GM12891 (cell line): Measurements from ENCODE around the gene RPS6KA2.
A peak's percentile ranks its signal among the peaks of the same experiment; 100 is the strongest.

Experiments
- DNase-seq: peaks from one replicate; pipeline ENCODE4 v3.0.0; 2011; ENCODE audit warnings: low spot score; ENCODE audit not compliant: insufficient read length
- FAIRE-seq: peaks from 2 replicates; lab custom pipeline; 2011; peaks lifted over from hg19 to GRCh38; lab: Jason Lieb, UNC
- PAX5 ChIP-seq: IDR thresholded peaks from 2 replicates; pipeline ENCODE4 v1.6.1; 2011; ENCODE audit warnings: low read length, moderate library complexity, mild to moderate bottlenecking; ENCODE audit not compliant: insufficient read depth, severe bottlenecking
- POLR2A ChIP-seq: IDR thresholded peaks from 2 replicates; pipeline ENCODE4 v1.6.1; 2011; ENCODE audit warnings: low read depth, low read length, control low read depth
- POLR2AphosphoS5 ChIP-seq: IDR thresholded peaks from 2 replicates; pipeline ENCODE4 v1.6.1; 2011; ENCODE audit warnings: low read depth, low read length, control low read depth
- POU2F2 ChIP-seq: IDR thresholded peaks from 2 replicates; pipeline ENCODE4 v1.6.1; 2011; ENCODE audit warnings: low read depth, mild to moderate bottlenecking, control low read depth, low read length, moderate library complexity
- SPI1 ChIP-seq: IDR thresholded peaks from 2 replicates; pipeline ENCODE4 v1.6.1; 2011; ENCODE audit warnings: low read depth, low read length, control low read depth
- TAF1 ChIP-seq: IDR thresholded peaks from 2 replicates; pipeline ENCODE4 v1.6.1; 2011; ENCODE audit warnings: low read depth, low read length, control low read depth

Gene RPS6KA2

DNA sequence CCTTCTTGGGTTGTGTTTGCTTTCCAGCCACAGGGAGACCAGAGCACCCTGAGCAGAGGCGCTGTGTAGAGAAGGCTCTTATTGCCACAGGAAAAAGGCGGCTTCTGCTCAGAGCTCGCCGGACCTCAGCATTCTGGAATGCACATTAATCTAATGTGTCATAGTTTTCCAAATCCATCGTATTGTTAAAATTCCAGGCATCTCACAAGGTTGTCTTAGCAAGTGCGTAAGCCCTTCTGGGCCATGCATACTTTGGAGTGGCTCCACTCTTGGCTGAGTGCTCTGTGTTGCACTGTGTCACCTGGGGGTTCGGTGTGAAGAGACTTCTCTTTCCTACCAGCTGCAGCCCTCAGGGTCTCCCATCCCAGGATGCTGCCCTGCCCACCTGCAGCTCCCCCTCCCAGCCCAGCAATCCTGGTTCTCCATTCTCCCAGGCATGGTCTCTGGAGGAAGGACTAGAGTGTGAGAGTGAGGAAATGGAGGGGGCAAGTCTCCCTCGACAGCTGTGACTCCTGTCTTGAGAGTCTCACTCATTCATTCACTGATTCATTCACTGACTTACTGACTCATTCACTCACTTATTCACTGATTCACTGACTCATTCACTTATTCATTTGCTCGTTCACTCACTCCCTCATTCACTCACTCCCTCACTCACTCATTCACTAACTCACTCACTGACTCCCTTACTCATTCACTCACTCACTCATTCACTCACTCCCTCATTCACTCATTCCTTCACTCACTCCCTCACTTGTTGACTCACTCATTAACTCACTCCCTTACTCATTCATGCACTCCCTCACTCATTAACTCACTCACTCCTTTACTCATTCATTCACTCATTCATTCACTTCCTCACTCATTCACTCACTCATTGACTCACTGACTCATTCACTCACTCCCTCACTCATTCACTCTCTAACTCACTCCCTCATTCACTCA, 160.6 kb downstream of the RPS6KA2 start:
- peak; percentile 20 for FAIRE-seq
- no peak for DNase-seq
- TF ChIP-seq POLR2A, result no peak
- no peak for TF ChIP-seq SPI1
- TF ChIP-seq PAX5, result no peak
- no peak for TF ChIP-seq TAF1

DNA sequence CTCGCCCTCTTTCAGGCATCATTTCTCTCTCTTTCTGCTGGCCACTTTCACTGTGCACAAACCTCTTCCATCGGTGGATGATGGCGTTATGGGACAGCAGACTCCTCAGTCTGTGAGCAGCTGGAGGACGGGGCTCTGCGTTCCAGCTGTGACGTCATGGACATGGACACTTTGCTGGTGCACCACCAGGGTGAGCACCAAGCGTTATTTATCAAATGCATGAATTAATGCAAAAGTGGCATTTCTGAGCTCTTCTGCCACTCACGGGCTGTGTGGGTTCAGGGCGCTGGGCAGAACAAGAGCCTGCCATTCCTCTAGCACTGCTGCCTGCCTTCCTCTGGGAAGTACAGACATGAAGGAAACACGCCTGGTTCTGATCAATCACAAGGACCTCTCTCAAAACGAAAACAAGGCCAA, 161.4 kb downstream of the RPS6KA2 start:
- DNase-seq (no peak), FAIRE-seq (no peak)
- TF ChIP-seq TAF1 (no peak), POLR2A (no peak), POU2F2 (no peak), SPI1 (no peak), PAX5 (no peak)

DNA sequence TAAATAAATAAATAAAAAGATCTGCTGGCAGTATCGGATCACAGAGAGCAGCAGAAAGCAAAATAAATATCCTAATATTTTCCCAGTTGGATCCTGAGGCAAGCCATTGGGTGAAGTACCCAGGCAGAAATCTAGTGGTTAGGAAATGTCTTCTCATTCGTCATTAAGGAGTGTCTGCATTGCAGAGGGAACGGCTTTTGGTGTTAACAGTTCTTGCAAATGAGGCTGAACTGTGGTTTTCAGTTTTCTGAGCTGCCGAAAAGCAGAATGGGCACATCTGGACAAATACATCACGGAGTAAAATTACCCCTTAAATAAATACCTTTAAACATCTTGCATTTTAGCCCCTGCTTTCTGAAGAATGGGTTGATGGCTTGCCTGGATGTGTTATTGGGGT, 162.1 kb downstream of the RPS6KA2 start:
- no peak for TF ChIP-seq TAF1
- TF ChIP-seq SPI1, result no peak
- TF ChIP-seq POLR2AphosphoS5, result no peak
- no peak for TF ChIP-seq PAX5
- no peak for TF ChIP-seq POLR2A
- TF ChIP-seq POU2F2, result no peak
- FAIRE-seq (no peak), DNase-seq (no peak)

DNA sequence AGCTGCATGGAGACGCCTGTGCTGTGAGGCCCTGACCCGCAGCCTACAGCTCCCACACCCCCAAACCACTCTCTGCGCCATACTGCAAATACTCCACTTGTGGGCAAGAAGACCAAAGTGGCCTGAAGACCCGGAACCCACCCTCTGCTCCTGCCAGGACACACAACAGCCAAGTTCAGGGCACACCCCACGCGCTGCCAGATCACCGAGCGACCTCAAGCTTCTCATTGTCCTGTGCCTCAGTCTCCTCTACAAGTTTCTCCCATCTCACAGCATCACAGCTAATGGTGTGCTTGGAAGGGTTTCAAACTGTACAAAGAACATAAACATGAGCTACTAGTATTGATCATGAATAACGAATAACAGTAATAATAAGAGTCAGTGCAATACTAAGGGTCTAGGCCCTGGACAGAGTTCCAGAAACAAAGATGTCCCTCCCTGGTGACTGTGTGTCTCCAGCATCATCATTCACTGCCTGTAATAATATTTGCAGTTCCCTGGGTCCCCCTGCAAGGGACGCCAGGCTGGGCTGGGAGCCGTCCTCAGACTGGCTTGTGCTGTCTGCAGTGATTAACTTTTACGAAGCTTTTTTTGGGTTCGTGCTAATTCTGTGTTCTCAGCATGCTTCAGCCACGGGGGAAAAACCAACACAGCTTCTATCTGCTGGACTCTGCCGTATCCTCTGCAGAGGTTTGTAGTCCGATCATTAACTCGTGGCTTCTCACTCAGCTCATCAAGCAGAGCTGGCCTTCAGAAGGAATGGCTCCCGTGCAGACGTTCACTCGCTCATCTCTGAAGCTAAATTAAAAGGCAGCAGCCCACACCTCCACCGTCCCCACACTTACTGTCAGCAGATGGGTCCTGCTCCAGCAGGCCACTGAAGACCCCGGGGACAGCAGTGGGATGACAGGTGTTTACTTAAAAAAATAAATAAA, 162.7 kb downstream of the RPS6KA2 start:
- DNase-seq (no peak), FAIRE-seq (no peak)
- TF ChIP-seq POLR2AphosphoS5 (no peak), PAX5 (no peak), POLR2A (no peak)

DNA sequence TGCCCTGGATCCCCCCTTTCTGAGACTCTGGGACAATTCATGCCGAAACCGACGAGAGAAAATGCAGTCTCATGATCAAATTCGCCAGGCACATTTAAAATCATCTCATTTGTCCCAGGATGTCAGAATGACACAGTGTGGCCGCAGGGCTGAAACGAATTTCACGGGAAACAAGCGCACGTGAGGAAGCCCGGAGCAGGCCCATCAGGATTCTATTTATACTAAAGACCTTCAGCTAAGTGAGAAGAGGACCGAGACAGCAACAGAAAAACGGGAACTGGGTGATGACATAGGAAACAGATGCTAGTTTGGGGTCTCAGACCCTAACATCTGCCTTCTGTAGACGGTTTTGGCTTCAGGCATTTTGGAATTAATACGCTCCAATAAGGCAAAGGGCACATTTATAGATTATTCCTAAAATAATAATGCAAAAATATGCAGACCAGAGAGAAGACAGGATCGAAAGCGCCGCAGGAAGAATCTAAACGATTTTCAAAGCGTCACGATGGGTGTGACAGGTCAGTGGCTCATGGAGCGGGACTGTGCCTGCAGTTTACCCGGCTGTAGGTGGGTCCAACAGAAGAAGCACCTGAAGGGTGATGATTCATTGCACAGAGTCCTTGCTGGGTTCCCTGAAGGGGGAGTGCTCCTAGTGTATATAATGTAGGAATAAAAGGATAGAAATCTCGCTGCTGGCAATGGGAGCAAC, 163.5 kb downstream of the RPS6KA2 start:
- FAIRE-seq (no peak), DNase-seq (no peak)
- no peak for TF ChIP-seq SPI1
- no peak for TF ChIP-seq PAX5
- TF ChIP-seq POU2F2, result no peak
- TF ChIP-seq TAF1, result no peak
- TF ChIP-seq POLR2A, result no peak
- no peak for TF ChIP-seq POLR2AphosphoS5

DNA sequence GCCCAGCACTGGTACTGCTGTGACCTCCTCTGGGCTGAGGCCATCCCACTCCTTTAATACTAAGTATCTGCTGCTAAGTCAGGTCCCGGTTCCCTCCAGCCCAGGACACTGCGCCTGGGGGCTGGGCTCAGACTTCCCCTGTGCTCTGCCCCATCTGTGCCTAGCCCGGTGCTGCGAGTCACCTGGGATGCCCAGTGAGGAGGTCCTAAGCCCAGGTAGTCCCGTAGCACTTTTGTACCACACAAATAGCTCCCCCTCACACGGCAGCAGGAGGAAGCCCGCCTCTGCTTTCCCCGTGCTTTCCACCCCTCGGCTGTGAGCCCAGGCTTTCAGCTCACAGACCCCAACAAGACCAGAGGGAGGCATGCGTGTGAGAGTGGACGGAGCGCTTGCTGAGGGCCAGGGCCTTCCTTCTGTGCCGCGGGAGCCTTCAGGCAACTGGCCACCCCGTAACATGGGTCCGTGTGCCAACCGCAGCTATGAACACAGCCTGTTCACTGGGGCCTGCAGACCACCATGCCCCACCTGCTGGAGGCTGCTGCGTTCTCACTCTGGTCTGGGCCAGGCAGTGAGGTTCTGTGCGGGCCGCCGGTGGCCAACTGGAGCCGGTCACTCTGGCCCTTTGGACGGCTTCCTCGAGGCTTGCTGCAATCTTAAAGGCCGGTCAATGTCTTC, 164.5 kb downstream of the RPS6KA2 start:
- FAIRE-seq, result no peak
- no peak for DNase-seq
- TF ChIP-seq POLR2A (no peak), SPI1 (no peak), PAX5 (no peak), TAF1 (no peak), POLR2AphosphoS5 (no peak), POU2F2 (no peak)

DNA sequence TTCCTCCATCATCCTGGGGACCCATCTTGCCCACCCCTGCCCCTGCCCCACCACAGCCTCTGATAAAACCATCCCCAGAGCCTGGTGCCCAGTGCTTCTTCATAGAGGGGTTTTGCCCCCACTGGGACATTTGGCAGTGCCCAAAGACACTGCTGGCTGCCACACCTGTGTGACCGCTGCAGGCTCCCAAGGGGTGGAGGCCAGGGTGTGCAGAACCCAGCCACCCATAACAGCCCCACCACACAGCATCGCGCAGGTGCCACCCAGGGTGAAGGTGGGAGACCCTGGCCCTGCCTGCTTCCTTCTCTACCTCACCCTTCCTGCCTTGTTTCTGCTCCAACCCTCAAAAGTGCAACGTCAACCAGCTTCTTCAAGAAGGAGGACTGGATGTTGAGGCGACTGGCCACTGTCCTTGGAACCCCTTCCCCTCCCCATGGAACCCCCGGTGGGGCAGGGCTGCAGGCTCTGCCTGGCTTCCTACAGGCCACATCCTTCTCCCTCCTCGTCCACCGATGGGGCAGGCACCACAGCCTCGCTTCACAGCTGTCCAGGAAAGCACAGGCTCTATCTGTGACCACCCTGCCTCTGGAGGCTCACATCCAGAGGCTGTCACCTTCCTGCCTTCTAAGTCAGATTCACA, 165.1 kb downstream of the RPS6KA2 start:
- DNase-seq, result no peak
- TF ChIP-seq TAF1, result no peak
- no peak for TF ChIP-seq SPI1
- TF ChIP-seq POLR2A, result no peak
- no peak for TF ChIP-seq POU2F2
- no peak for TF ChIP-seq POLR2AphosphoS5
- TF ChIP-seq PAX5, result no peak
- FAIRE-seq, result no peak

DNA sequence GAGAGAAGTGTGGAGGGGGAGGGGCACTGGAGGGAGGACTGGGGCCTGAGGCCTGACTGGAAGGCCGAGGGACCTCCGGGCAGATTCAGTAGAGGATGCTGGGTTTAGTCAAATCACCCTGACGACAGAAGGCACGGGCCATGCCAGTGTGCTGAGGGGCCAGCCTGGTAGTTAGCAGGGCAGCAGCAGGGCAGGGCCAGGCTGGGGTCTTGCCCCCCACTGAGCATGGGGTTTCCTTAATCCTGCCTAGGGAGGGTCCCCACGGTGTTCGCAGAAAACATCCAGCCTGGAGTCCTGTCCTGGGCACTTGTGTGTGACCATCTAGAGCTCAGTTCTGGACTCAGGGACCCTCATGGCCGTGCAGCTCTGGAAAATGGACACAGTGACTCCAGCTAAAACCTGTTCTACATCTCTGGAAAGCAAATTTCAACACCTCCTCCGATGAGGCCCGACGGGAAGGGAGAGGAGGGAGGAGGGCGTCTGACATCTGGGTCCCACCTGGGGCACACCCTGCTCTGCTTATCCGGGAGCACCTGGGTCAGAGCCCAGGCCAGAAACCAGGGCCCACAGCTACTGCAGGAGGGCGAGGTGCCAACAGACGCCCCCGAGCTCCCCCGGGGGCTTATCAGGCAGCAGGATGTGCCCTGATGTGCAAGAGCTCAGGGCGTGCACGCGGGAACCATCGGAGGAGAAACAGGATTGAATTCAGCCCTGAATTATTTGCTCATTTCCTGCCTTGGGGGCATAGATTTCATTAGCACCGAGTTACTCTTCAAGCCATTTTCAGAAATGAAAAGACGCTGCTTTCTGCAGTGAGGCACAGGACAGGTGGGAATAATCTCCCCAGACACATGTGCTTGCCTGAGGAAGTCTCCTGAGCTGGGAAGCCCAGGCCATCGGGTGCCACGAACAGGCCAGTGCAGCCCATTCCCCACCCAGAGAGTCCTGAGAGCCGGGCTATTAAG, 166.3 kb downstream of the RPS6KA2 start:
- DNase-seq (no peak), FAIRE-seq (no peak)
- TF ChIP-seq TAF1 (no peak), POLR2A (no peak), POU2F2 (no peak), POLR2AphosphoS5 (no peak), SPI1 (no peak), PAX5 (no peak)
